ENCODE results near the gene MRGPRF.
"Not testable (repeated sequence)": the region's sequence is repeated elsewhere in the genome, so short reads cannot be mapped to it uniquely, and the experiment has no call there.

The MRGPRF gene

GRCh38 chr11:68980776-68981065 lies 32.3 kb downstream of the MRGPRF start, which contains the start of gene MRGPRD:
Gene MRGPRD (minus strand): TSS chr11:68980986. CDS start chr11:68980986, 0 bp downstream.
- DNase-seq, result no peak

DNA sequence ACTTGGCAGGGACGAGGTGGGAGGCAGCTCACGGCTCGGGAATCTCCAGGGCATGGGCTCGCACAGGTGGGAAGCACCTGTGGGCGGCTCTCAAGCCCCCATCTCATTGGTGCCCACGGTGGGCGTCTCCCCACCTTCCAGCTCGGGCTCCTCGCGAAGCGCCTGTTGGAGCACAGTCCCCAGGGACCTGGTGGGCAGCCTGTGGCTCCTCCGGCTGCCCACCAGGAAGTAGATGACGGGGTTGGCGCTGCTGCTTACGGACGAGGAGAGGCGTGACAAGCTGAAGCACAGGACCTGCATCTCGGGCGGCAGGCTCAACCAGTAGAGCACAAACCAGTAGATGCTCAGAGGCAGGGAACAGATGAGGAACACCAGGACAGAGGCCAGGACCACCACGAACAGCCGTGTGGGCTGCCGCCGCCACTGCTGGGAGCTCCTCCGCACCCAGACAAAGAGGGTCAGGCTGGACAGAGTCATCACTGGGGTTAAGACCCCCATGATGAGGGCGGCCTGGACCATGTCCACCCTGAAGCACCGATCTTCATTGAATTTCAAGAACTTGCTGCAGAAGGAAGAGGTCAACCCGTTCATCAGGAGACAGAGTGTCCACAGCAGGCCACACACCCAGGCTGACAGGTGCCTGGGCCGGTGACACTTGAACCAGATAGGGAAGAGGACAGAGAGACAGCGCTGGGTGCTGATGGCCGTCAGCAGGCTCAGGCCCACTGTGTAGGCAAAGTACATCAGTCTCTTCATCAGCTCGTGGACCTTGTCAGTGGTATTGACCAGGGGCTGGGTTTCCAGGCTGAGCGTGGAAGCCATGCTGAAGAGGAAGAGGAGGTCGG lies 32.9 kb downstream of the MRGPRF start:
- DNase-seq, result no peak

- DNase-seq, result no peak
Observed at GRCh38 chr11:68978931-68979594, 34.0 kb downstream of the MRGPRF start.

DNA sequence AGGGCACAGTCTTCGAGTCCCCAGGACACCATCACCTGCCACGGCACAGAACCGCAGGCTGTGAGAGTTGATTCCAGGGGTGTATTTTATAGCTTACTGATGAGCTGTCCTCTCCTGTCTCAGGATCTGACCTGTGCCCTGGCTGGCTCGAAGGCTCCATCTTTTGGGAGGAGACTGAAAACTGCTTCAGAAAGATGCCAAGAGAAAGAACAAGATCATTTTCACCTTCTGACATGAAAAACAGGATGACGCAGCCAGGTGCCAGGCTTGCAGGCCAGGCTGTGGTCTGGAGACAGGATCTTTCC lies 34.5 kb downstream of the MRGPRF start:
- DNase-seq, result no peak

DNA sequence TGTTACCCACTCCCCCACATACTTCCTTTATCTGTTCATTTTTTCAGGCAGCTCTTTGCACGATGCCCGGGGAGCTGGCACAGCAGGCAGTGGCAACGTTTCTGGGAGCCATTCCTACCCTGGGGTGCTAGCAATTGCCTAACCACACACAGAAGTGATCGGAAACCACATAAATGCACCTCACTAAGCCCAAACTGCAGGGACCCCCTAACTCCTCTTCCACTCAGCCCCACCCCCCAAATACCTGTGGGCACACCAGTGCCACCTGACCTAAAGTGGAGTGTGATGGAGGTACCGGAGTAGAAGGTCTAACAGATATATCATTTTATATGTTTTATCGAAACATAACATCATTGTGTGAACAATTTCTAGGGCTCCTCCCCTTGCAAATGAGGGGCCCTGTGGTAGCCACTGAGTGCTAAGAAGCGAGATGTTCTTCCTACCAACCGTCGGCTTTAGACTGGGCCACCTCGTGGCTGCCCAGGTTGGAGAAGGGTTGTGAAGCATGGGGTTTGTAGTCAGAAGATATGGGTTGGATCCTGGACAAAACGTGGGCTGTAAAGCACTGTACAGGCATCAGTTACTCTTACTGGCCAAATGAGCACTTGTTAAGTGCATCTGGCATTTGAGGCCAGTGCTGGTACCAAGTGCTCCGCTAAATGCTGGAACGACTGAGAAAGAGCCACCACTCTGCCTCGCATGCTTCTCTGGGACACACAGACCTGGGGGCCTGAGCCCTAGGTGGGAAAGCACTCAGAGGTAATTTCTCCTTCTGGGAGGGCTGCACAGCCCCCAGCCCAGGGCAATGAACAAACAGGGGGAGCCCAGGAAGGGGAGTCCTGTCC lies 35.0 kb downstream of the MRGPRF start:
- DNase-seq, result no peak

DNA sequence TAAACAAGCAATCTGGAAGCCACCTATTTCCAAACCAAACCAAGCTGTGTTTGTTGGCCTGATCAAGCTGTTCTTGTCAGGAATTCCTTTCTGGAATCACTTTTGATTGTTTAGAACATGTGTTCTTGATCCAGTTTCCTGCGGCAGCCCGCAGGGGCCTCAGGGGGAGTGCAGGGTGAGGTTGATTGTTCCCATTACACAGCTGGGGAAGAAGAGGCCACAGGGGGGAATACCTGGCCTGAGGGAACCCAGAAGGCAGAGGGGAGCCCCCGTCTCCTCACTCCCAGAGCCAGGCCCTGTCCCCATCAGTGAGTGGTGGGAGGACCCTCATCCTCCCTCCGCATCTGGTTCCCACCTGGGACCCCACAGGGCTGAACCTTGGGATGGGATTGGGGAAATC lies 36.5 kb downstream of the MRGPRF start:
- no peak for DNase-seq

GRCh38 chr11:68976095-68976494 lies 37.0 kb downstream of the MRGPRF start:
- no peak for DNase-seq

- no peak for DNase-seq
Observed at GRCh38 chr11:68974421-68975194, 38.4 kb downstream of the MRGPRF start.

- not testable (repeated sequence) for DNase-seq
Observed at GRCh38 chr11:68973706-68974105, 39.3 kb downstream of the MRGPRF start.

GRCh38 chr11:68973219-68973618 lies 39.8 kb downstream of the MRGPRF start:
- DNase-seq, result no peak

GRCh38 chr11:68970921-68971636 lies 42.0 kb downstream of the MRGPRF start:
- DNase-seq, result no peak

GRCh38 chr11:68969386-68969785 lies 43.7 kb downstream of the MRGPRF start:
- no peak for DNase-seq

- no peak for DNase-seq
Observed at GRCh38 chr11:68968306-68969250, 44.5 kb downstream of the MRGPRF start.

DNA sequence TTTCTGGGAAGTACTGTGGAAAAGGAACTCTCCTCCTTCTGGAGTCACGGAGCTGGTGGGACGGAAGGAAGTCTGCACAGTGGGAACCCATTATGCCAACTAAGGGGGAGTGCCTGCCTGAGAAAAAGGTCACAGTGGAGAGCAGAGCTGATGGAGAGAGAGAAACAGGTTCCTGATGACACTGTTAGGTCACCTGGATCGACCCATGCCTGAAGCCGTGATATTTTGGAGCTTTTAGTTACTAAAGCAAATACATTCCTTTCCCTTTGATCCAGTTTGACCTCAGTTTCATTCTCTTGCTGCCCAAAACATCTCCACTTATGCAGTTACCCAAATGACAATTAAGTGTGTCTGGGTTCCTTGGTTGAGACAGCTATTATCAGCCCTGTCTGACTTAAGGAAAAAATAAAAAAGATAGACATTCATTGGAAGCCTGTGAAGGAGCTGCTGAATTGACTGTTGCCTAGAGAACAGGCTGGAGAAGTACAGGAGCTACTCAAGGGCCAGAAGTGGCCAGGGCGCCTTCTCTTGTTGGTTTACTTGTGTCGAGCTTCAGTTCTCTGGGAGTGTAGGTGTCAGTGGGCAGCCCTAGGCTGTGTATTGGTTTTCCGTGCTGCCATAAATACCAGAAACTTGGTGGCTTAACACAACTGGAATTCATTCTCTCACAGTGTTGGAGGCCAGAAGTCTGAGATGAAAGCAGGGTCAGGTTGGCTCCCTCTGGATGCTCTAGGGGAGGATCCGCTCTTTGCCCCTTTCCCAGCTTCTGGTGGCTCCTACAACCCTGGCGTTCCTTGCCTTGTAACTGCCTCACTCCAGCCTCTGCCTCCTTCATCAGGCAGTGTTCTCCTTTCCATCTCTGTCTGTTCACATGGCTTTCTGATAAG lies 45.9 kb downstream of the MRGPRF start:
- DNase-seq, result no peak

DNA sequence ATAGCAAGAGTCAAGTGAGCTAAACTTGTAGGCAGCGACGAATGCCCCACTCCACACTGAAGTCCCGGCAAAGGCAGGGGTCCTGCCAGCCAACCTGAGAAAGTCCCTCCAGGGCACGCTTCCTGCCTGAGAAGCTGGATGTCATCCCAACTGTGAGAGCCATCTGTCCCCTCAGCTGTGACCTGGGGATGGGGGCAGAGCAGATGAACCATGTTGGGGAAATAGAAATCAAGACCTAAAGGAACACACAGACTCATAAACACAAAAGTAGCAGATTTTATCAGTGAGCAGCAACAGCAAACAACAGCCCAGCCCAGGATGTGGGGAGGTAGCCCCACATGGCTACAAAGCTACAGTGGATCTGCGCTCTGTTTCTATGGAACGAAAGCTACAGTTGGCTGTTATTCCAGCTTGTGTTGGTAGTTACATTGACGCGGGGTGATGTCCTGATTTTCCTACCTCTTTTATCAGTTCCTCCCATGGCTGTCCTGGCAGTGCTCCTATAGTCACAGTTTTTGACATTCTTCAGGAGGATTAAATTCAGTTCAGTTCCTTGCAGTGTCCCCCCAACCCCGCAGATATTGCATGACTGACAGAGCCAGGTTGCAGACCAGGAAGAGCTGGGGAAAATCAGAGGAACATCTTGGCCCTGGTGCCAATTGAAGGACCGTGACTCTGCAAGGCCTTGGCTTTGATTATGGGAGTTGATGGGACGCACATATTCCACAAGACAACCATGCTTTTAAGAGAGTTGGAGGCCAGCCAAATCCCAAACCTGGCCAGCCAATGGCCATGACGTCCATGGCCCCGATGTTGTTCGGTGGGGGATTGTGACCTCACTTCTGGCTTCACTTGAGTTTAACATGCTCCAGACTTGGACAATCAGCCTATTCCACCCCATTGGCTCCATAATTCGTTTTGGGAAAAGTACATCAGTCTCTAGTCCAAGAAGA lies 46.9 kb downstream of the MRGPRF start:
- no peak for DNase-seq

DNA sequence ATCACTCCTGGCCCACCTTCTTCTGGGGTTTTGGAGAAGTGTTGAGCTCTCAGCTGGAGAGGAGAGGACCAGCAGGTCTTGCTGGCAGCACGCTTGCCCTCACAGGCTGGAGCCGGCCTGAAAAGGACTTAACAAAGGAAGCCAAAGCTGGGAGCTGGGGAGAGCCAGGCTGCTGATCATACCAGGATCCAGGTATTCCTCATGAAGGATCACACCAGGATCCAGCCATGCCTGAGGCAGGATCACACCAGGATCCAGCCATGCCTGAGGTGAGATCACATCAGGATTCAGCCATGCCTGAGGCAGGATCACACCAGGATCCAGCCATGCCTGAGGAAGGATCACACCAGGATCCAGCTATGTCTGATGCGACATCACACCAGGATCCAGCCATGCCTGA lies 49.3 kb downstream of the MRGPRF start:
- DNase-seq, result no peak

- DNase-seq, result no peak
Observed at GRCh38 chr11:68962527-68963250, 50.4 kb downstream of the MRGPRF start.

DNA sequence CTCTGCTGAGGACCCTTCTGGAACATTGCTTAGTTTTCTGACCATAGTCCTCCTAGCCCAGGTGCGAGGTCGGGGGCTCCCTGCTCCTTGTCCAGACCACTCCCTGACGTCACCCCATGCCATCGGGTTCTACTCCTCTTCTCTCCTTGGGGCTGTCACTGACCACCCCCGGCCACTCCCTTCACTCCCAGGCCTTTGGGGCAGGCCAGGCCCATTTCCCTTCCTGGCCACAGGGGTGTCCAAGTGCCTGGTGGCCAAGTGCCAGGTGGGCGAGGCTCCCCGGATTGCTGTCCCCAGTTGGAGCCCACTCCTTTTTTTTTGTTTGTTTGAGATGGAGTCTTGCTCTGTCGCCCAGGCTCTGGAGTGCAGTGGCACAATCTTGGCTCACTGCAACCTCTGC lies 51.8 kb downstream of the MRGPRF start:
- no peak for DNase-seq
